ENCODE results near the gene PLCB2.

Gene PLCB2

DNA sequence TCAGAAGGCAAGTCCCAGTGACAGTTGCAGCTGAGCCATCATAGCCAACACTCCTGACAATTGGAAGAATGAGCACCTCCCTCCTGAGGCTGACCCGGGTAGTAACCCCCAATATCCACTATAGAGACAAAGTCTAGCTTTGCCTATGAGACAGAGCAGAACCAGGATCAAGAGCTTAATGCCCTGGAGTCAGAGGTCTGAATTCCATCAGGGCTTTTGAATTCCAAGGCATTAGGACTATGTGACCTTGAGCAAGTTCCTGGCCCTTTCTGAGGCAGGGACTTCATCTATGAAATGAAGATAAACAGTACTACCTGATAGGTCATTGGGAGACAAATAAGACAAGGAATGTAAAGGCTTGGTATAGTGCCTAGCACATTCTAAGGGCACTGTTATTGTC, 12.7 kb upstream of the PLCB2 start:
- Histone ChIP-seq H3K27me3 (ENCODE audit: insufficient read depth, low read depth, severe bottlenecking) (no peaks in the 10 kb centered on the region), H3K36me3 (peaks cover 4% of the 10 kb centered on the region; the same call in 1 of the 2 replicates), H3K9me3 (ENCODE audit: severe bottlenecking) (no peaks in the 10 kb centered on the region), H3K27ac (no peak overlapping the region), H3K4me3 (ENCODE audit: low read depth, low read length) (no peak overlapping the region)
- DNase-seq: no peak
- TF ChIP-seq, protein P1, sequence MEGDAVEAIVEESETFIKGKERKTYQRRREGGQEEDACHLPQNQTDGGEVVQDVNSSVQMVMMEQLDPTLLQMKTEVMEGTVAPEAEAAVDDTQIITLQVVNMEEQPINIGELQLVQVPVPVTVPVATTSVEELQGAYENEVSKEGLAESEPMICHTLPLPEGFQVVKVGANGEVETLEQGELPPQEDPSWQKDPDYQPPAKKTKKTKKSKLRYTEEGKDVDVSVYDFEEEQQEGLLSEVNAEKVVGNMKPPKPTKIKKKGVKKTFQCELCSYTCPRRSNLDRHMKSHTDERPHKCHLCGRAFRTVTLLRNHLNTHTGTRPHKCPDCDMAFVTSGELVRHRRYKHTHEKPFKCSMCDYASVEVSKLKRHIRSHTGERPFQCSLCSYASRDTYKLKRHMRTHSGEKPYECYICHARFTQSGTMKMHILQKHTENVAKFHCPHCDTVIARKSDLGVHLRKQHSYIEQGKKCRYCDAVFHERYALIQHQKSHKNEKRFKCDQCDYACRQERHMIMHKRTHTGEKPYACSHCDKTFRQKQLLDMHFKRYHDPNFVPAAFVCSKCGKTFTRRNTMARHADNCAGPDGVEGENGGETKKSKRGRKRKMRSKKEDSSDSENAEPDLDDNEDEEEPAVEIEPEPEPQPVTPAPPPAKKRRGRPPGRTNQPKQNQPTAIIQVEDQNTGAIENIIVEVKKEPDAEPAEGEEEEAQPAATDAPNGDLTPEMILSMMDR (IDR thresholded peaks at IDR 0.05; ENCODE audit: low read depth, low read length): no peak

- H3K27me3 ChIP-seq (ENCODE audit: insufficient read depth, low read depth, severe bottlenecking): no peaks in the 10 kb centered on the region
- no peaks in the 10 kb centered on the region for H3K9me3 ChIP-seq (ENCODE audit: severe bottlenecking)
- H3K36me3 ChIP-seq: no peaks in the 10 kb centered on the region
- TF ChIP-seq, protein P1 (IDR thresholded peaks at IDR 0.05; ENCODE audit: low read depth, low read length): no peak
- H3K4me3 ChIP-seq (ENCODE audit: low read depth, low read length): no peak overlapping the region
- no peak for DNase-seq
- H3K27ac ChIP-seq: no peak overlapping the region
Observed at GRCh38 chr15:40317580-40317979, 9.8 kb upstream of the PLCB2 start.

- no peaks in the 10 kb centered on the region for H3K27me3 ChIP-seq (ENCODE audit: insufficient read depth, low read depth, severe bottlenecking)
- DNase-seq: no peak
- TF ChIP-seq, protein P1 (IDR thresholded peaks at IDR 0.05; ENCODE audit: low read depth, low read length): no peak
- no peaks in the 10 kb centered on the region for H3K36me3 ChIP-seq
- no peaks in the 10 kb centered on the region for H3K9me3 ChIP-seq (ENCODE audit: severe bottlenecking)
- no peak overlapping the region for H3K4me3 ChIP-seq (ENCODE audit: low read depth, low read length)
- no peak overlapping the region for H3K27ac ChIP-seq
Observed at GRCh38 chr15:40316931-40317330, 9.2 kb upstream of the PLCB2 start.

DNA sequence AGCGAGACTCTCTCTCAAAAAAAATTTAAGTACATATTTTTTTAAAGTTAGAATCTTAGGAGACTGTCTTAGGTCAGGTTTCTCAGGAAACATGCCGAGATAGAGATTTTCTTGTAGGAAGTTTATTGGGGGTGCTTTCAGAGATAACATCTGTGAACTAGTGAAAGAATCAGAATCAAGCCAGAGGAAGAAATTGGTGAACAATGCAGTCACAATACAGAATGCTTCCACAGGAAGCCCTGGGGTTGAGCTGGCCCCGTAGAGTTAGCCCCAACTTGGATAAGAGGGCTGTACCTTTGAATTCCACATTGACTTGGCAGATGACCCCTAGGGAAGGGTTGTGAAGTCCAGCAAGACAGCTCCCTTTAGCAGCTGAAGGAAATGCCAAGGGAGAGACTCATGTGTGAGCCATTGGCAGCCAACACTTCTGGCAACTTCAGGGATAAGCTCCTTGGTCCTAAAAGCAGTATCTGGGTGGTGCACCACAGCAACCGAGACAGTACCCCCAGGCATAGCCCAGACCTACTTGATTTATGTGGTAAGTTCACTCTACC, 7.1 kb upstream of the PLCB2 start:
- H3K9me3 ChIP-seq (ENCODE audit: severe bottlenecking): no peaks in the 10 kb centered on the region
- H3K27ac ChIP-seq: no peak overlapping the region
- no peak overlapping the region for H3K4me3 ChIP-seq (ENCODE audit: low read depth, low read length)
- TF ChIP-seq, protein P1 (IDR thresholded peaks at IDR 0.05; ENCODE audit: low read depth, low read length): no peak
- no peak for DNase-seq
- no peaks in the 10 kb centered on the region for H3K27me3 ChIP-seq (ENCODE audit: insufficient read depth, low read depth, severe bottlenecking)
- H3K36me3 ChIP-seq: no peaks in the 10 kb centered on the region

GRCh38 chr15:40313531-40314398, 6.0 kb upstream of the PLCB2 start:
- Histone ChIP-seq H3K4me3 (ENCODE audit: low read depth, low read length) (no peak overlapping the region), H3K27ac (no peak overlapping the region), H3K36me3 (no peaks in the 10 kb centered on the region), H3K27me3 (ENCODE audit: insufficient read depth, low read depth, severe bottlenecking) (no peaks in the 10 kb centered on the region), H3K9me3 (ENCODE audit: severe bottlenecking) (no peaks in the 10 kb centered on the region)
- TF ChIP-seq, protein P1 (IDR thresholded peaks at IDR 0.05; ENCODE audit: low read depth, low read length): no peak
- DNase-seq: peak; percentile 73
